Measurements from ENCODE around the gene WASF3.

The WASF3 gene

DNA sequence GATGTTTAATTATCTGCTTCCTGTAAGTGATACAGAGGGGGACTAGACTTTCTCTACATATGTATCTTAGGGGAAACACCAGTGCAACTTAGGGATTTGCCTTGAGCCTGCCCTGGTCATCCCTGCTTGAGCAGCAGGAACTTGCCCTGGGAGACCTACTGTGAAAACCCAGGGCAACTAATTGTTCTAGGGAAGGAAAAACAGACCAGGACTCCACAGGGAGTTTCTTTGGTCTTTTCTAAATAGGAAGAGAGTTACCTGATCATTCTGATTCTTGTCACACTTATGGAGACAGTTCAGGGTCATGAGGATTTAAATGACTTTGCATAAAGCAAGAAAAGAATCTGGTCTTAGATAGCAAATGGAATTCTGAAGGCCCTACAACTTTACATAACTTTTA lies 89.1 kb downstream of the WASF3 start:
- Histone ChIP-seq H3K27ac (ENCODE audit: low read depth, low read length, poor library complexity, severe bottlenecking) (no peak overlapping the region), H2AFZ (ENCODE audit: low read length) (no peak overlapping the region), H3K4me1 (ENCODE audit: insufficient read depth, low read length, severe bottlenecking) (no peaks in the 10 kb centered on the region), H3K27me3 (ENCODE audit: insufficient read depth, low read length) (no peaks in the 10 kb centered on the region), H3K9me2 (ENCODE audit: low read depth, low read length) (no peaks in the 10 kb centered on the region), H3F3A (ENCODE audit: insufficient read depth, low read length) (no peaks in the 10 kb centered on the region), H3K9me3 (ENCODE audit: low read length) (no peaks in the 10 kb centered on the region), H3K4me3 (ENCODE audit: low read depth, low read length, poor library complexity, severe bottlenecking) (no peak overlapping the region), H4K20me1 (ENCODE audit: insufficient read depth, low read length) (no peaks in the 10 kb centered on the region), H3K79me2 (ENCODE audit: insufficient read depth, low read length) (no peaks in the 10 kb centered on the region), H3K36me3 (ENCODE audit: insufficient read depth, low read length) (no peaks in the 10 kb centered on the region), H3K9ac (ENCODE audit: low read length) (no peak overlapping the region), H3K4me2 (ENCODE audit: low read length) (no peak overlapping the region)
- TF ChIP-seq, protein P1, sequence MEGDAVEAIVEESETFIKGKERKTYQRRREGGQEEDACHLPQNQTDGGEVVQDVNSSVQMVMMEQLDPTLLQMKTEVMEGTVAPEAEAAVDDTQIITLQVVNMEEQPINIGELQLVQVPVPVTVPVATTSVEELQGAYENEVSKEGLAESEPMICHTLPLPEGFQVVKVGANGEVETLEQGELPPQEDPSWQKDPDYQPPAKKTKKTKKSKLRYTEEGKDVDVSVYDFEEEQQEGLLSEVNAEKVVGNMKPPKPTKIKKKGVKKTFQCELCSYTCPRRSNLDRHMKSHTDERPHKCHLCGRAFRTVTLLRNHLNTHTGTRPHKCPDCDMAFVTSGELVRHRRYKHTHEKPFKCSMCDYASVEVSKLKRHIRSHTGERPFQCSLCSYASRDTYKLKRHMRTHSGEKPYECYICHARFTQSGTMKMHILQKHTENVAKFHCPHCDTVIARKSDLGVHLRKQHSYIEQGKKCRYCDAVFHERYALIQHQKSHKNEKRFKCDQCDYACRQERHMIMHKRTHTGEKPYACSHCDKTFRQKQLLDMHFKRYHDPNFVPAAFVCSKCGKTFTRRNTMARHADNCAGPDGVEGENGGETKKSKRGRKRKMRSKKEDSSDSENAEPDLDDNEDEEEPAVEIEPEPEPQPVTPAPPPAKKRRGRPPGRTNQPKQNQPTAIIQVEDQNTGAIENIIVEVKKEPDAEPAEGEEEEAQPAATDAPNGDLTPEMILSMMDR (IDR thresholded peaks at IDR 0.05; ENCODE audit: low read length): no peak
- no peak for TF ChIP-seq EZH2 (IDR thresholded peaks at IDR 0.05; ENCODE audit: borderline replicate concordance, low read length)

GRCh38 chr13:26651234-26651633 lies 93.8 kb downstream of the WASF3 start:
- no peaks in the 10 kb centered on the region for H4K20me1 ChIP-seq (ENCODE audit: insufficient read depth, low read length)
- H3K4me2 ChIP-seq (ENCODE audit: low read length): no peak overlapping the region
- no peaks in the 10 kb centered on the region for H3K36me3 ChIP-seq (ENCODE audit: insufficient read depth, low read length)
- H3K9me2 ChIP-seq (ENCODE audit: low read depth, low read length): no peaks in the 10 kb centered on the region
- H3K9me3 ChIP-seq (ENCODE audit: low read length): no peaks in the 10 kb centered on the region
- H3K79me2 ChIP-seq (ENCODE audit: insufficient read depth, low read length): no peaks in the 10 kb centered on the region
- no peaks in the 10 kb centered on the region for H3F3A ChIP-seq (ENCODE audit: insufficient read depth, low read length)
- TF ChIP-seq, protein P1 (IDR thresholded peaks at IDR 0.05; ENCODE audit: low read length): no peak
- TF ChIP-seq EZH2 (IDR thresholded peaks at IDR 0.05; ENCODE audit: borderline replicate concordance, low read length): no peak
- H3K4me3 ChIP-seq (ENCODE audit: low read depth, low read length, poor library complexity, severe bottlenecking): no peak overlapping the region
- no peak overlapping the region for H2AFZ ChIP-seq (ENCODE audit: low read length)
- no peak overlapping the region for H3K9ac ChIP-seq (ENCODE audit: low read length)
- no peaks in the 10 kb centered on the region for H3K4me1 ChIP-seq (ENCODE audit: insufficient read depth, low read length, severe bottlenecking)
- H3K27ac ChIP-seq (ENCODE audit: low read depth, low read length, poor library complexity, severe bottlenecking): no peak overlapping the region
- H3K27me3 ChIP-seq (ENCODE audit: insufficient read depth, low read length): no peaks in the 10 kb centered on the region

GRCh38 chr13:26653310-26653709 lies 95.8 kb downstream of the WASF3 start:
- H3K9me3 ChIP-seq (ENCODE audit: low read length): no peaks in the 10 kb centered on the region
- no peak overlapping the region for H3K4me2 ChIP-seq (ENCODE audit: low read length)
- H2AFZ ChIP-seq (ENCODE audit: low read length): no peak overlapping the region
- no peaks in the 10 kb centered on the region for H3K4me1 ChIP-seq (ENCODE audit: insufficient read depth, low read length, severe bottlenecking)
- no peak overlapping the region for H3K9ac ChIP-seq (ENCODE audit: low read length)
- H3K79me2 ChIP-seq (ENCODE audit: insufficient read depth, low read length): no peaks in the 10 kb centered on the region
- H3F3A ChIP-seq (ENCODE audit: insufficient read depth, low read length): no peaks in the 10 kb centered on the region
- no peaks in the 10 kb centered on the region for H3K9me2 ChIP-seq (ENCODE audit: low read depth, low read length)
- H4K20me1 ChIP-seq (ENCODE audit: insufficient read depth, low read length): no peaks in the 10 kb centered on the region
- H3K4me3 ChIP-seq (ENCODE audit: low read depth, low read length, poor library complexity, severe bottlenecking): no peak overlapping the region
- no peaks in the 10 kb centered on the region for H3K36me3 ChIP-seq (ENCODE audit: insufficient read depth, low read length)
- no peaks in the 10 kb centered on the region for H3K27me3 ChIP-seq (ENCODE audit: insufficient read depth, low read length)
- H3K27ac ChIP-seq (ENCODE audit: low read depth, low read length, poor library complexity, severe bottlenecking): no peak overlapping the region
- no peak for TF ChIP-seq EZH2 (IDR thresholded peaks at IDR 0.05; ENCODE audit: borderline replicate concordance, low read length)
- TF ChIP-seq, protein P1 (IDR thresholded peaks at IDR 0.05; ENCODE audit: low read length): no peak
